Ovary (tissue), 9 donors: ENCODE data around the gene ATP2A2. TPM values are rescaled to one million over a fixed set of nuclear protein-coding genes. Genes with fewer than 3 reads are reported as not detected.

Source experiments
- DNase-seq, 5 donors: peaks; one replicate each; pipeline ENCODE4 v3.0.0-alpha.2; 2019 to 2020
- H3K27ac ChIP-seq, 2 donors: fragments of 200-600 bp; one replicate each; pipeline versions ENCODE4 v1.5.1 to v1.8.0; 2019 to 2022
- H3K27me3 ChIP-seq: fragments of 200-600 bp; one replicate; pipeline ENCODE4 v1.8.0; 2022
- H3K36me3 ChIP-seq: fragments of 200-600 bp; sonication (generic); one replicate; pipeline ENCODE4 v1.5.1; 2019
- H3K4me1 ChIP-seq: one replicate; pipeline ENCODE4 v1.8.1; 2013; ENCODE audit warnings: mild to moderate bottlenecking, moderate library complexity; ENCODE audit not compliant: insufficient read depth
- H3K4me3 ChIP-seq: fragments of 200-600 bp; sonication (generic); one replicate; pipeline ENCODE4 v1.5.1; 2017
- H3K9me3 ChIP-seq, 2 donors: fragments of 200-600 bp in 1 of 2; sonication (generic) in 1 of 2; one replicate each; pipeline versions ENCODE4 v1.5.1 to v1.8.1; 2013 to 2019; ENCODE audit warnings: mild to moderate bottlenecking in 1 of 2, moderate library complexity in 1 of 2
- CTCF ChIP-seq, 3 donors: fragments of 450-650 bp in 2 of 3; fragments of 200-600 bp in 1 of 3; IDR thresholded peaks; one replicate each; pipeline versions ENCODE4 v1.5.1 to v1.8.0; 2016 to 2022; ENCODE audit warnings: antibody characterized with exemption in 3 of 3, mild to moderate bottlenecking in 1 of 3
- EP300 ChIP-seq: sonication (generic); formaldehyde crosslinking; IDR thresholded peaks from one replicate; pipeline ENCODE4 v1.6.1; 2017; ENCODE audit warnings: antibody characterized with exemption
- POLR2A ChIP-seq: fragments of 450-650 bp; IDR thresholded peaks from one replicate; pipeline ENCODE4 v1.6.1; 2017; ENCODE audit warnings: antibody characterized with exemption, mild to moderate bottlenecking, moderate library complexity
- WGBS, 3 donors: extraction: QIAGEN DNeasy Blood & Tissue Kit in 1 of 3; methylation state at CpG; one replicate each; pipeline versions ENCODE4 v1.1.5 to v1.1.7; 2013 to 2017; 5-methylcytosine and 5-hydroxymethylcytosine counted together
- intact Hi-C, 4 donors: fragments of 100-400 bp; cut with DNase I; formaldehyde crosslinking; loops; one replicate each; pipeline versions ENCODE4 v1.11.0 to v1.15.1; 2022 to 2023
- polyA plus RNA-seq, 2 donors: library from polyadenylated mRNA; stranded (reverse); fragments of 200-250 nt in 1 of 2; fragments of 350-450 nt in 1 of 2; fragmentation: Illumina TruSeq in 1 of 2; extraction: RNeasy Lipid Tissue Mini Kit (QIAGEN cat#74804) in 1 of 2; gene quantifications; one replicate each; pipeline ENCODE4 v1.2.3, GENCODE V29; 2013 to 2014
- total RNA-seq, 7 donors: library from RNA; depleted of rRNA in 2 of 7; stranded (reverse); fragments of >200 nt in 2 of 7; fragmentation: NEBNext Ultra II Directional in 3 of 7; extraction: Animal tissue kit (Norgen Biotek cat#: 25700) in 3 of 7; gene quantifications; one replicate each; pipeline versions ENCODE4 v1.1.0 to v1.2.4, GENCODE V29; 2016 to 2023
- donor health status: DM: no; HTN: no; CAD: no; lungs with moderate emphysema.
- donor health status: DM: no; HTN: no; CAD: no.
- donor health status: Bipolar disorder and iron deficiency.
- donor health status: DM: yes; HTN: yes; CAD: no.
- donor health status: DM: no; HTN: no; CAD: no.
- donor health status: DM: yes; HTN: yes; CAD: no.

ATP2A2 gene
- total and polyA plus RNA-seq, 9 donors, result 54.2 to 183 (median 137) TPM

GRCh38 chr12:110342157-110342556 lies 61.1 kb downstream of the ATP2A2 start:
- no peaks in the 10 kb centered on the region for H3K27me3 ChIP-seq
- H3K4me1 ChIP-seq, result no peaks in the 10 kb centered on the region
- no peak overlapping the region for H3K4me3 ChIP-seq
- no peak for TF ChIP-seq POLR2A
- TF ChIP-seq EP300, result no peak
- TF ChIP-seq CTCF (IDR thresholded peaks at IDR 0.05), result no peak
- no peaks in the 10 kb centered on the region for H3K9me3 ChIP-seq
- no peak for DNase-seq
- 88 to 93% (median 92%) methylated on average over 15 of the region's 15 CpGs for WGBS, 3 donors
- no peaks in the 10 kb centered on the region for H3K36me3 ChIP-seq
- intact Hi-C loops, result no loop called here
- H3K27ac ChIP-seq, result no peak overlapping the region

- TF ChIP-seq CTCF (IDR thresholded peaks at IDR 0.05), result no peak
- TF ChIP-seq POLR2A, result no peak
- no peak for TF ChIP-seq EP300
- Histone ChIP-seq H3K27ac (no peak overlapping the region), H3K27me3 (no peaks in the 10 kb centered on the region), H3K4me1 (no peaks in the 10 kb centered on the region), H3K4me3 (no peak overlapping the region), H3K9me3 (no peaks in the 10 kb centered on the region), H3K36me3 (no peaks in the 10 kb centered on the region)
- intact Hi-C loops, result no loop called here
- 82 to 88% (median 87%) methylated on average over 5 of the region's 5 CpGs for WGBS, 3 donors
- no peak for DNase-seq
These were observed 62.1 kb downstream of the ATP2A2 start for GRCh38 chr12:110343114-110343513.

- no peak overlapping the region for H3K4me3 ChIP-seq
- H3K27ac ChIP-seq, result no peak overlapping the region
- no peak for DNase-seq
- no peaks in the 10 kb centered on the region for H3K36me3 ChIP-seq
- H3K9me3 ChIP-seq, result no peaks in the 10 kb centered on the region
- intact Hi-C loops, result no loop called here
- WGBS, 3 donors, result 86 to 90% (median 90%) methylated on average over 9 of the region's 9 CpGs
- no peaks in the 10 kb centered on the region for H3K4me1 ChIP-seq
- no peaks in the 10 kb centered on the region for H3K27me3 ChIP-seq
- TF ChIP-seq CTCF (IDR thresholded peaks at IDR 0.05) (no peak), EP300 (no peak), POLR2A (no peak)
These were observed 62.9 kb downstream of the ATP2A2 start for GRCh38 chr12:110343736-110344555.

- Histone ChIP-seq H3K27me3 (no peaks in the 10 kb centered on the region), H3K36me3 (no peaks in the 10 kb centered on the region), H3K4me1 (no peaks in the 10 kb centered on the region), H3K27ac (no peak overlapping the region), H3K9me3 (no peaks in the 10 kb centered on the region), H3K4me3 (no peak overlapping the region)
- TF ChIP-seq EP300 (no peak), CTCF (IDR thresholded peaks at IDR 0.05) (no peak), POLR2A (no peak)
- intact Hi-C loops, result no loop called here
- WGBS, 3 donors, result 92 to 93% (median 92%) methylated on average over 11 of the region's 11 CpGs
- DNase-seq, result no peak
These were observed 63.6 kb downstream of the ATP2A2 start for GRCh38 chr12:110344657-110345056.
